ENCODE measurements around the gene SUFU.
"Not testable (repeated sequence)": the region's sequence is repeated elsewhere in the genome, so short reads cannot be mapped to it uniquely, and the experiment has no call there.

The SUFU gene

DNA sequence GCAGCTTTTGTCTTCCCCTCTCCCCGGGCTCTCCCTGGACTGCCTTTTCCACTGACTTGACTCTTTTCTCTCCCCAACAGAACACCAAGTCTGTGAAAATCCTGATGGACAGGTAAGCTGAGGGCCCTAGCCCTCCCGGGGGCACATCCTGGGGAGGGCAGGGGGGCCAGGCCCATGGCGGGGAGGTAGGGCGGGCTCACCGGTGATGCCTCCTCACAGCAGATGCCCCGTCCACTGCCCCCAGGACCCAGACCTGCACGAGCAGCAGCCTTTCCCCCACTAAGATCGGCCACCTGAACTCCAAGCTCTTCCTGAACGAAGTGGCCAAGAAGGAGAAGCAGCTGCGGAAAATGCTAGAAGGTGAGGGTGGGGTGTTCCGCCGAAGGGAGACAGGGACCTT is 152.3 kb downstream of the SUFU start:
- no peak for DNase-seq

DNA sequence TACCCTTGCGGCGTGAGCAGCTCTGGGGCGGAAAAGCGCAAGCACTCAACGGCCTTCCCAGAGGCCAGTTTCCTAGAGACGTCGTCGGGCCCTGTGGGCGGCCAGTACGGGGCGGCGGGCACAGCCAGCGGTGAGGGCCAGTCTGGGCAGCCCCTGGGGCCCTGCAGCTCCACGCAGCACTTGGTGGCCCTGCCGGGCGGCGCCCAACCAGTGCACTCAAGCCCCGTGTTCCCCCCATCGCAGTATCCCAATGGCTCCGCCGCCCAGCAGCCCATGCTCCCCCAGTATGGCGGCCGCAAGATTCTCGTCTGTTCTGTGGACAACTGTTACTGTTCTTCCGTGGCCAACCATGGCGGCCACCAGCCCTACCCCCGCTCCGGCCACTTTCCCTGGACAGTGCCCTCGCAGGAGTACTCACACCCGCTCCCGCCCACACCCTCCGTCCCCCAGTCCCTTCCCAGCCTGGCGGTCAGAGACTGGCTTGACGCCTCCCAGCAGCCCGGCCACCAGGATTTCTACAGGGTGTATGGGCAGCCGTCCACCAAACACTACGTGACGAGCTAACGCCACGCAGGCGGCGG is 153.1 kb downstream of the SUFU start:
- no peak for DNase-seq

DNA sequence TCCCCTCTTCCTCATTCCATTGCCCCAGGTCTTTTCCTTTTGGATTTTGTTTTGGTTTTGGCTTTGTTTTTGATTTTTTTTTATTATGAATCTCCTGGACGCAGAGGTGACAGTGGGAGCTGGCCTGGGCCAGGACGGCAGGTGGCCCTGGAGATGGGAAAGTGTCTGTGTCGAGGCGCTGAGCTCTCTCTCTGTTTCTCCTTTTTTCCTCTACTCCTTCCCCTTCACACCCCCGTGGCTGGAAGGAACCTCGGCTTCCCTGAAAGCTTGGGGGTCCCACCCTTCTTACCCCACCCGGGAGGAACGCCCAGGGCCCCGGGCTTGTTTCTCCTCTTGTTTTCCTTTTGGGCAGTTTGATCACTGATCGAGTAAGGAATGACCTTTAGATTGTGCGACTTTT is 153.7 kb downstream of the SUFU start:
- no peak for DNase-seq

DNA sequence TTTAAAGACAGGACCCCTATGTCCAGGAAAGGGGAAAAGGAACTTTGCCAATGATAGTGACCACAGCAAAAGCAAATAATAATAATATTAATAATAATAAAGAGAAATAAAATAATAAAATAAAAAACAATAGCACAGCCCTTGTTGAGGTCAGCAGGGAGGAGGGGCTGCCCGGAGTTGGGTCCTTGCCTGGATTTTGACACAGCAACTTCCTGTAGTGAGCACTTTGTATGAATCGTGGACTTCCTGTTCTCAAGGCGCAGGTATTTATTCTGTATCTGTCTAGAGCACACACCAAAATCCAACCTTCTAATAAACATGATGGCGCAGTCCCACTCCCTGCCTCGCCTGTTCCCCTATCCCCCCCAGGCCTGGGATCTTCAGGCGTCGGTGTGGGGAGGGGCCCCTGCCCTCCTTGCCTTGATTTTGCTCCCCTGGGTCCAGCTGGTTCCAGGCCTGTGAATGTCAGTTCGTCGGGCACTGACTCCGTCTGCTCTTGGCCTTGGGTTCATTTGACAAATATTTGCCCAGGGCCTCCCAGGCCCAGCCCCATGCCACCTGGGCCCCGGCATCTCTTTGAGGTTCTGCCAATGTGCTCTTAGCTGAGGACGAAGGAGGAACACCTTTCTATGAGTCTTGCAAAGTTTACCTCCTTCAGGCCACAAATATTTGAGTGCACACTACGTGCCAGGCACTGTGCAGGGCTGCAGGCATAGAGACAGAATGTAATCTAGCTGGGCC is 154.4 kb downstream of the SUFU start:
- no peak for DNase-seq

DNA sequence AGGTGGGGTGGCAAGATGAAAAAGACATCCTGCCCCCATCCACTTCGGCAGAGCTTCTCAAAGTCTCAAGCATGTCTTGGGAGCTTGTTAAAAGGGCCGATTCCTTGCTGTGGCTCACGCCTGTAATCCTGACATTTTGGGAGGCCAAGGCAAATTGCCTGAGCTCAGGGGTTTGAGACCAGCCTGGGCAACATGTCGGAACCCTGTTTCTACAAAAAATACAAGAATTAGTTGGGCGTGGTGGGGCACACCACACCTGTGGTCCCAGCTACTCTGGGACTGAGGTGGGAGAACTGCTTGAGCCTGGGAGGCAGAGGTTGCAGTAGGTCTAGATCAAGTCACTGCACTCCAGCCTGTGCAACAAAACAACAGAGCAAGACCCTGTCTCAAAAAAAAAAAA is 155.0 kb downstream of the SUFU start:
- DNase-seq = no peak

DNA sequence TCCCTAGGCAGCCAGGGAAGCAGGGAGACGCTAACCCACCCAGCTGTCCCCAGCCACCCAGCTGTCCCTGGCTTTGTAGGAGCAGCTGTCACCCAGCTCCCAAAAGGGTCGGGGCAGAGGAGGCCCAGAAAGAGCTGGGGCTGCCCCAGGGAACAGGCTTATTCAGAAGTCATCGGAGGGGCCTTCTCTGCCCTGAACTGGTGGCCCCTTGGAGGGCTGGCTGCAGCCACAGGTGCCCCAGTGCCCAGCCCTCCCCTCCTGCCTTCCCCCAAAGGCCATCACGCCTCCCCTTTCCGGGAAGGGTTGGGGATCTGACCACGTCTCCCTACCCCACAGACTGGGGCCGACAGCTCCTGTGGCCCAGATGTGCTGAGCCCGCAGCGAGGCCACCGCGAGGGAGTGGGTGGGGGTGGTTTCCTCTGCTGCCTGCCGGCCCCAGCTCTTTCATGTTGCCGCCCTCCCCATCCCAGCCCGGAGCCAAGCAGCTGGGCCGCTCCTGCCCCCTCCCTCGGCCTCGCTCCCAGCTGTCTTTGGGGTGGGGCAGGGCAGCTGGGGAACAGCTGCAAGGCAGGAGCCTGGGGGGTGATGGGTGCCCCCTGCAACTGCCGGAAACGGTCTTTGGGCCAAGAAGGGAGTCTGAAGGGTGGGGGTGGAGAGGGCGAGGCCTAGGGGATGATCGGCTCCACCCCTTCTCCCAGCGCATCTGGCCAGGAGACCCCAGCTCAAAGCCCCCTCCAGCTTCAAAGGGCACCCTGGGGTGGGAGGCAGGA is 157.3 kb downstream of the SUFU start:
- DNase-seq = peak; percentile 48

DNA sequence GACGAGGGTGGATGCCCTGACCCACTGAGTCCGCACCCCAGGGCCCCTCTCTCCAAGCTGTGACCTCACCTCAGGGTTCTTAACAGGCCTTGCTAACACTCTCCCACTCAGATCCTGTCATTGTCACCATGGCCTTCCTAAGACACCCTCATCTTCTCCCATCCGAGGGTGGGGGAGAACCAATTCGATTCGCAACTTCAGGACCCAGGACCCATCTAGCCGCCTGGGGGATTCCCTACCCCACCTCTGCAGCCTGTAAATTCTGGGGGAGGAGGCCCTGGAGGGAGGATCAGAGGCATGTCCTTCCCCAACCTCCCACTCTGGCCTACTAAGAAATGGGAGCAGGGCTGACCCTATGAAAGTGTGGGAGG is 157.9 kb downstream of the SUFU start:
- no peak for DNase-seq

DNA sequence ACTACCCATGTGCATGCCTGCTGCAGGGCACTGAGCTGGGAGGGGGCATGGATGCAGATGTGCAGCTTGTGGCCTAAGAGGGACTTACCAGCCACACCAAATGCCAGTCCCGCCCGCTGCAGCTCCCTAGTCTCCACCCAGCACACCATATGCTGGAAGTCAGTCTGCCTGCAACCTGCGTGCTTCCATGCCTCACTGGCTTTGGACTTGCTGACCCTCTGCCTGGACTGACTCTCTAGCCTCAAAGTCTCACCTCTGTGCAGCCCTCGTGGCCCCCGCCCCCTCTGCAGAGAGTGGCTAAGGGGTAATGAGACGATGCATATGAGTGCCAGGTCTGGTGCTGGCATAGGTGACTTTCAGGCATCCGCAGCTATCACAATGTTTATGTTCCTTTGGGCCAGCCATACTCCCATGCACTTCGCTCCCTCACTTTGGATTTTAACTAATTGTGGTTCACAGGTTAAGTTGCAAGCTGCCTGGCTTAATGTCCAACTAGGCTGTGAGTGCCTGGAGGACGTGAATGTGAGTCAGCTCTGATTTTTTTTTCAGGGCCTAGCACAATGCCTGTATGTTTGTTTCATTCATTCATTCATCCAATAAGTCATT is 162.2 kb downstream of the SUFU start:
- DNase-seq = no peak

DNA sequence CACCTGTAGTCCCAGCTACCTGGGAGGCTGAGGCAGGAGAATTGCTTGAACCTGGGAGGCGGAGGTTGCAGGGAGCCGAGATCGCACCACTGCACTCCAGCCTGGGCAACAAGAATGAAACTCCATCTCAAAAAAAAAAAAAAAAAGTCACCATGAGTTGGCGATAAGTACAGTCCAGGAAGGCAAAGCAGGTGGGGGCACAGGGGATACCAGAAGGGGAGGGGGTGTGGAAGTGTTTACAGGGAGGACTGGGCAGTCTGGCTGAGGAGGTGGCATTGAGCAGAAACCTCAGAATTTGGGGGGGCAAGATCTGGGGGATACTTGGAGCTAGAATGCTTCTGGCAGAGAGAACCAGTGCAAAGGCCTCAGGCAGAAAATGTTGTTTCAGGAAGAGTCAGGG is 163.6 kb downstream of the SUFU start:
- not testable (repeated sequence) for DNase-seq

DNA sequence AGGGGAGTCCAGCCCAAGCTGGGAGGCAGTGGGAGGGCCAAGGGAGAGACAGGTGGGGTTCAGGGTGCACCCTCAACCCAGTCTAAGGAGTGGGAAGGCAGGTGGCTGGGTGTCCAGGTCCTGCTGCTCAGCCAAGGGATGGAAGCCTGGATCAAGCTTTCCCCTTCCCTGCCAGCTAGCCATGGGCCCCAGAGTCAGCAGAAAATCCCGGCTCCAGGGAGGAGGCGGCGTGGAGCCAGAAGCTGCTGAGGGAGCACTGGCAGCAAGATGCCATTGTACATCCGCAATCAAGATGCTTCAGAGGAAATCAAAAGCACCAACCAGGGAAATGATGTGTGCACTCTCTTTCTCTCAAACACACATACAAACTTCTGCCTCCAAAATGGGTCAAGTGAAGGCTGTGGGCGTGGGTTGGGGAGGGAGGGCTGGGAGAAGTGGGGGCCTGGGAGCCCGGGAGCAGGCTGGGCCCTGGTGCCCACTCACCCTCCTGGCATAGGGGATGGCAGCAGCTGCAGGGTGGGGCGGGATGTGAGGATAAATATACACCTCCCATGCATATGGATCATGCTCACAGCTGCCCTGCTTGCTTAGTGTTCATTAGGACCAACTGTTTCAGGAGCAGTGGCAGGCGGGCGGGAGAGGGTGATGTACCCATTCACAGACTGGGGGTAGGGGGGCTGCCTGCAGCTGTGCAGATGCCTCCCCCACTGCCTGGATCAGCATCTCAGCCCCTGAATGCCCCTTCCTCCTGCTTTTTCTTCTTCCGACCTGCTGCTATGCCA is 164.7 kb downstream of the SUFU start:
- DNase-seq = no peak

DNA sequence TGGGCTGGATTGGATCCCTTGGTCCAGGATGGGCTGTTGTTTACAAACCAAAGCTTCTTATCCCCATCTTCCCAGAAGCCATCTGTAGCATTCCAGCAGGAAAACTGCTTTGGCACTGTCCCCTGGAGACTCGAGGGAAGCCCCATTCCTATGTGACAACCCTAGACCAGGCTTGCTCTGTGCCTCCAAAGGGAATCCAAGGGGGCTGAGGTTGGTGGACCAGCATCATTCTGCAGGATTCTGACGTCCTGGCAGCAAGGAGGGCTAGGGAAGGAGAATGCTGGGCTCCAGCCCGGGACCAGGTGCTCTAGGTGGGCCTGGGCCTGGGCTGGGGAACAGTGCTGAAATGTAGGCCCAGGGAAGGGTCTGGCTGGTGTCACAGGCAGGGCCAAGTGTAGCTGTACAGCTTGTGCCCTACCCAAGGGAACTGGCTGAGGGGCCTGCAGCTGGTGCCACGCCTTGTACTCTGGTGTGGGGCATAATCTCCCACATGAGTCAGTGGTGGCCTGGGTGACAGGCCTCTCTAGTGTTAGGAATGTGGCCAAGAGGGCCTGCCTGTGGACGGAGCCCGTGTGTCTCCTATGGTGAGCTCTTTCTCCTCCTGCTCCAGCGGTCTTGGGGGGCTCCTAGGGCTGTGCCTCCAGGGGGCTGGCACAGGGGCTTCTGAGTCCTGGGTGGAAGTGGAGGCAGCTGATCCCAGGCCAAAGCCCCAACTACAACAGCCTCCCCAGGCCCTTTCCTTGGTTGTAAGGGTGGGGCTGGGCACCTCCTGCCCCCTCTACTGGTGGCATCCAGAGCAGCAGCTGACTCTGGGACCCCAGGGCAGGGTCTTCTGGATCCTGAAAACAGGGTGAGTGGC is 165.7 kb downstream of the SUFU start:
- DNase-seq = no peak

DNA sequence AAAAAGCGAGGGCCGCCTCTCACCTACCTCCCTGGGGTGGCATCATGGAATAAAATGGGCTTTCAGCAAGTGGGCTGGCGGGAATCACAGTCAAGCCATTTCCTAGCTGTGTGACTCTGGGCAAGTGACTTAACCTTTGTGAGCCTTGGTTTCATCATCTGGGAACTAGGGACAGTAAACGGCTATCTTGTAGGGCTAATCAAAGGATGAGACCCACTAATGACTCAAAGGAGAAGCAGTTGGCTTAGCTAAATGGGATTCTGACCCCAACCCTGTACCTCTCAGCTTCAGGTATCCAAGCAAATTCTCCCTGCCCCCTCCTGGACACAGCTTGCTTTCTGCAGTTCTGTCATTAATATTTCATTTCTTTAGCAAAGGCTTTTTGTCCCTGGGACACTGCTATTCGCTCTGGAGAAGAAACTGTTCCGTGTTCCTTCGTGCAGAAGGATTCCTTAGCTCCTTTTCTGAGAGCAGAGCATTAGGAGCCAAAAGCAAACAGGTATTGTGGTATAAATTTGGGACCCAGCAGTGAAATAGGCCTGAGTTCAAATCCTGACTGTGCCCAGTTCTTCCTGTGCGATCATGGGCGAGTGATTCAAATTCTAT is 166.4 kb downstream of the SUFU start:
- DNase-seq = no peak

DNA sequence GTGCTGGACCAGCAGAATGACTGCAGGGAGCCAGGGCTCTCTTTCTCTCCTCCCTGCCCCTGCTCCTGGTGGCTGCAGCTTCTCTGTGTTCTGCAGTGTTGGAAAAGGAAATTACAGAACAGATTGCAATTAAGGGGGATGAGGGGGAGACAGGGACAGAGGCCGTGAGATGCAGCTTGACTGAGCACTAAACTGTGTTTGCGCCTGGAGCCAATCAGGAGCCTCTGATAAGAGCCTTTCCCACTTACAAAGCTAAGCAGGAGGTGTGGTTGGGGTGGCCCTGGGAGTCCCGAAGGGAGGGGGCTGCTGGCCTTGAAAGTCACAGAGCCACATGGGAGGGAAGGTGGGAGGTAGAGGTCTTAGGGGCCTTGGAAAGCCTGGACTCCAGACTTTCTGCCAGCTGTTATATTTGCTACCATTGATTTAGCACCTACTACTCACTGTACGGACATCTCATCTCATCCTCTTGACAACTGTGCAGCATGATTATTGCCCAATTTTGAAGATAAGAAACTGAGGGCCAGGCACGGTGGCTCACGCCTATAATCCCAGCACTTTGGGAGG is 167.2 kb downstream of the SUFU start:
- no peak for DNase-seq

DNA sequence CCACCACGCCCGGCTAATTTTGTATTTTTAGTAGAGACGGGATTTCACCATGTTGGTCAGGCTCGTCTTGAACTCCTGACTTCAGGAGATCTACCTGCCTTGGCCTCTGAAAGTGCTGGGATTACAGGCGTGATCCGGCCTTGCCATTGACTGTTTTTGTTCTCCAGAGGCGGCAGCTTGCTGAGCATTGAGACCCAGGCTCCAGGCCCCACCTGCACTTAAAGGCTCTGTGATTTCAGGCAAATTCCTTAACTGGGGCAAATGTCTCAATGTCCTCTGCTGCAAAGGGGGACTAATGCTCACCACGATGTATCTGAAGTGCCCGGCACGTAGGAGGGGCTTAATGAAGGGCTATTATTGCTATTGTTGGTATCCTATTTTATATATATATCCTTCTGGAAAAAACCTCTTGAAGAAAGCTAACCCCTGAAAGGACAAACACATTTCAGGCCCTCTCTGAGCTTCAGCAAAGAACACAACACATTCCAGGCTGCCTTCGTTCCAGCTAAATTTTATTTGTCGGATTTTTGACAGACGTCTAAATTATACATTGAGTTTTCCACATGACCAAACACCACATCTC is 169.6 kb downstream of the SUFU start:
- DNase-seq = no peak

DNA sequence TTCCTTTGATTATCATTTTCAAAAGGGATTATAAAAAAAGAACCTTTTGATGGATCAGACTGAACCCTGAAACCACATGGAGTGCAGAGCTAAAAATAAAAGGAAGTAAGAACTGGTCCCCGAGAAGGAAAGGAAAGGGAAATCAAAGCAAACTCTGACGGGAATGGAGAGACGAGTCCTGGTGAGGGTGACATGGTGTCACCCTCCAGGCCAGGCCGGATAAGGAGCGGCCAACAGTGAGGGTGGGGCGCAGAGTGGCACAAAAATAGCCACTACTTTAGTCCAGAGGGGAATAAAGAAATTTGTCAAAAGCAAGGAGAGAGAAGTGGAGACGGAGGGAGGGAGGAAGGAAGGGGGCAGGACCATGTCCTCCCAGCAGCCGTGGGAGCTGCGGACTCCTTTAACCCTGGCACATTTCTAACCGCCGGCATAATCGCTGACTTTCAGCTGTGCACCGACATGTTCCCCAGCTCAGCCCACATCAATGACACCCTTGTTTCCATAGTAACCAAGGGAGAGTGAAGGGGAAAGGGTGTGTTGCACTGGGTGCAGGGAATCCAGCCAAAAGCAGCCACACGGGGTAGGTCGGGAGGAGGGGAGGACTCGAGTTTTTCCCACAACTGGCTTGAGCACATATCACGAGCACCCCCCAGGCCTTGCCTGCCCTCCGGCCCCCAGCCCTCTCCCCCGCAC is 170.2 kb downstream of the SUFU start:
- peak; percentile 55 for DNase-seq

DNA sequence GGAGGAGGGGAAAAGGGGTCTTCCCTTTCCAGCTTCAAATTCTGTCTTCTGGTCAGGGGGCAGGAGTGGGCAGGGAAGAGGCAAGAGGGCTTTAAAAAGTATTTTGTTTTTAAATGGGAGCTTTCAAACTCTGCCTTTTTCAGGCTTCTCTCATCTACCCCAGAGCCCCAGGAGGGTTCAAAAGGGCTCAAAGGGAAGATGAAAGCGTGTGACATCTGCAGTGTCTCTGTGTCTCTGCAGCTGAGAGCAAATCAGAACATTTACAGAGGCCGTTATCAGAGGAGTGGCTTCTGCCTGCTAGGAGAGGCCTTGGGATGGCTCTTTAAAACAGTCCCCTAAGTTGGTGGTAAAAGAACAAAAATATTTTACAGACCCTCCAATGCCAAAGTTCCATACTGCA is 170.8 kb downstream of the SUFU start:
- no peak for DNase-seq

DNA sequence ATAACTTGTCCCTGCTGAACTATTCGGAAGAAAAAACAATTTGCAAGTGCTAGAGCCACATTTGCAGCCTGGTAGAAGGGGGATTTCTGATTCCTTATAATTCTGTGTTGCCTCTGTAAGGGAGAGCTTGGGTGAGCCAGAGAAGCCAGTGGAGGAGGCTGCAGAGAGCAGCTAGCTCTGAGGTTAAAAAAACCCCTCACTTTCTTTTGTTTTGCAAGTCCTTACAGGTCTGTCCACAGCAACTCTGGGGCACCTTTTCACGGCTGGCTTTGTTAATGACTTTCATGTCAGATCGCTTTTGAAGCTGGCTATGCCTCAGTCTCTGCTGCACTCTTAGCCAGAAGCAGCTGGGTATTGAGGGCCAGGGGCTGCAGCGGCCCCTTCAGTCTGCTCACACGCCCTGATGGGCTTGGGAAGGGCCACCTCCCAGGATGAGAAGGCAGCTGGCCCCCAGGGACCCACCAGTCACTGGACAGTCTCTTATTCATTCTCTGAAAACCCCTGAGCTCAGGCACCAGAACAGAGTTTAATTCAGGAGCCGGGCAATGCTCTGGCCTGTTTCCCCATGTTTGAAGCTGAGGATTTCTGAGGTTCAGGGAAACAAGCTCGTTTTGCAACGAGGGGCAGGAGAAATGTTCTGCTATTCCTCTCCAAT is 171.4 kb downstream of the SUFU start:
- DNase-seq = no peak

DNA sequence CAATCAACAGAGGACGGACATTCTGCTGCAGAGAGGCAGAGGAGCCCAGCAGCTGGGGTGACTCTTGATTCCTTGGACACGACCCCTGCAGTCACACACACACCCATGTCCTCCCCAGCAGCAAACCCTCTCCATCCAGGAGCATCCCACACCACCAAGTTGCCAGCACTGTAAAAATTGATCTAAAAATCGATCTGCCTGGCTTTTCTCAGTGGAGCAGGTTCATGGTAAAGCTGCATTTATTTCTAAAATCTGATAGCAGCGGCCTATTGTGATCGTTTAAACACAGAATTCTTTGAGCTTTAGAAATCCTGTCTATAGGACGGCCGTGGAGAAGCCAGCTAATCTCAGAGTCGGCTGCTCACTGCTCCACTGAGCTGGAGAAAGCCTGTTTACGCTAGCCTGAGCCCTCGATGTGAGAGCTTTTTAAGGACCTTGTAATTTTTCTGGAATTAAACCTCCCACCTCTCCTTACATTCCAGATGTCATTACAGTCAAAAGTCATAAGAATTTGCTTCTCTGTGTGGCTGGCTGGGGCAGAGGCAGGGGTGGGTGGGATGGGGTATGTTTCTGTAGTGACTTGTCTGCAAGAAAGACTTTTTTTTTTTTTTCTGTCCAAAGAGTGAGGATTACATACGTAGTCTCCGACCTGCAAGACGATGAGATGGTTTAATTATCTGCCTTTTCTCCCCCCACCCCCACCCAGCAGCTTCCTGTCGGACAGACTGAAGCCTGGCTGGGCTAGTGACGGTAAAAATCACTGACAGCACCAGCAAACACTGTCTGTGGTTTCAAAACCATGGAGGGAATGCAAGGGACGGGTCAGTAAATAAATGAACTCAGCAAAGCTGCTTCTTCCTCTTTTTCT is 172.1 kb downstream of the SUFU start:
- no peak for DNase-seq

Data from NCI-H69 (cell line).